GM19025 (cell line): Measurements from ENCODE around the gene TLE3.
A peak's percentile ranks its signal among the peaks of the same experiment; 100 is the strongest.

Experiments used
- ATAC-seq: cut with Tn5 transposase; IDR thresholded peaks from one replicate; pipeline ENCODE4 v1.9.1; 2021; ENCODE audit warnings: mild to moderate bottlenecking, low read depth, moderate library complexity; ENCODE audit not compliant: unreplicated experiment

Gene TLE3

DNA sequence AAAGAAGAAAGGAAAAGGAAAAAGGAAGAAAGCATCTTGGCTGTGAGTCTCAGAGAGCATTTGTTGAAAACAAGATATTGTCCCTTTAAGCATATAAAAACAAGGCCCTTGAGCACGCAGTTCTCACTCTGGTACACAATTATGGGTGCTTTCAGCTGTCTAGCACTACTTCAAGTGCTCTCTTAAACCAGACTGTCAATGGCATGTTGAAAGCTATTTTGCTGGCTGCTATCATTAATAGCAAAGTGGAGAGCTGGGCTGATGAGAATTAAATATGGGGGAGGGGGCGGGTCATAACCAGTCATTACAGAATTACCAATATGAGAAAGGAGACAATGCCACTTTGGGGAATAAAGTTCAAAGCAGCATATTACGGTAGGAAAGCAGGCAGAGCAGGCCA is 9.3 kb downstream of the TLE3 start:
- no peak for ATAC-seq

DNA sequence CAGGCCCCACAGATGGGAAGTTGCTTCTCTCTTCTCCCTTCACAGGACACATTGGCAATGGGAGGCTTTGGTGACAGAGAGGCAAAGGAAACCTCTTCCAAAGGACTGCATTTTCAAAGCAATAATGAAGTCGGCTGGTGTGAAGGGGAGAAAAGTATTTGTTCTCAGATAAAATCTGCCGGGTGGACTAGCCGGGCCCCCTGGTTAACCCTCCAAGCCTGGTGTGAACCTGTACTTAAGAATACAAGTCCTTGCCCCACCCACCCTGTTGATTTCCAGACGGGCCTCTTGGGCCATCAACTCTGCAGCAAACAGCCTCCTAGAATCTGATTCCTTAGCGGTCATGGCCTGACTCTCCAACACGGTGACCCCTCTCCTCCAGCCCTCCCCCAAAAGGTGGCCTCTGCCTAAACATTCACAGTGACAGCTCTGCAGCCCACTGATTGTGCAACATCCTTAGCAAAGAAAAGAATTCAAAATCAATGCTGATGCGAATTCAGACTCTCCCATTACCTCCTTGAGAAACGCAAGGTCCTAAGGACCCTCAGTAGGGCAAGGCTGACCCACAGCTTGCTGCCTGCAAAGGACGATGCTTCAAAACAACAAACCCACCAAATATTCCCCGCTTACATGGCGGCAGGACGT is 9.9 kb downstream of the TLE3 start:
- no peak for ATAC-seq

DNA sequence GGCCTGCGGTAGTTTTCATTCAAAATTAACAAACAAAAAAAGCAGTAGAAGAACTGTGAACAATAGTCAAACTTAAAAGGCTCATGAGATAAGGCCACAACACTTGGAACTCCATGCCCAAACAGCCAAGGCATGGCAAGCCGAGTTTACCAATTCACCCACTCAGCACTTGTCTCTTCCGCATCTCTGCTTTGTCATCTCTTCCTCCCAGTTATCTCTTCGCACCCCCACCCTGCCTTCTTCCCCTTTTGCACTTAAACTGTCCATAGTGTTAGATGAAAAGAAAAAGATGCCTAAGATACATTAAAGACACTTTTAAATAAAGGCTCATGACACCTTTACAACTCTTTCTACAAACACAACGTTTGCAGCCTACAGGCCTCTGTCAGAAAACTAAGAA is 11.1 kb downstream of the TLE3 start:
- ATAC-seq, result no peak

DNA sequence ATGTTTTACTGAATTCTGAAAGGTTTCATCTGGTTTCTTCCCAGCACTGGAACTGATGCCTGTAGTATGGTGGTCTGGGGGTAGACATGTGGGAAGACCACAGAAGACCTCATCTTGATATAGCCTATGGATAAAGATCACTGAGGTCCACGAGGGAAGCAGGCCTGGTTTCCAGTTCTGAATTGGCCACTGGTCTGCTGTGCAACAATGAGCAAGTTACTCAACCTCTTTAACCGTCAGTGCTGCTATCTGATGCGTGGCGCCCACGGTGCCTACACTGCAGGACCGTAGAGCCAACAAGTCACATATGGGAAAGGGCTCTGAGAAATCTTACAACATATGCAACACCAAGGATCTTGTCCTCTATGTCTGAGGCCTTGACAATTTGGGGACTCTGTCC is 13.3 kb downstream of the TLE3 start:
- no peak for ATAC-seq

DNA sequence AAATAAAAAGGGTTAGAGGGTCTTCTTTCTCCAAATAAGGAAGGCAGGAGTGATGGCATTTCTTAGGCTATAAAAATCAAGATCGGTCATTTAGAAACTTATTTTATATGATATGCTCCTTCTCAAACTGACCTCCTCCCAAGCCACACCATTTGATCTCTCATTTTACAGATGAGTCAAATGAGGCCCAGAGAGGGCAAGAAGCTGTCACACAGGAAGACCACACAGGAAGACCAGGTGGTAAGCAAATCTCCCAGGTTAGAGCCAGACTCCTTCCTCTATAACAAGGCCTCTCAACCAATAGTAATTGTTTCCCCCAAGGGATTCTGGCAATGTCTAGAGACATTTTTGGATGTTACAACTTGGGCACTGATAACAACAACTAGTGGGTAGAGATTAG is 13.8 kb downstream of the TLE3 start:
- peak; percentile 58 for ATAC-seq

DNA sequence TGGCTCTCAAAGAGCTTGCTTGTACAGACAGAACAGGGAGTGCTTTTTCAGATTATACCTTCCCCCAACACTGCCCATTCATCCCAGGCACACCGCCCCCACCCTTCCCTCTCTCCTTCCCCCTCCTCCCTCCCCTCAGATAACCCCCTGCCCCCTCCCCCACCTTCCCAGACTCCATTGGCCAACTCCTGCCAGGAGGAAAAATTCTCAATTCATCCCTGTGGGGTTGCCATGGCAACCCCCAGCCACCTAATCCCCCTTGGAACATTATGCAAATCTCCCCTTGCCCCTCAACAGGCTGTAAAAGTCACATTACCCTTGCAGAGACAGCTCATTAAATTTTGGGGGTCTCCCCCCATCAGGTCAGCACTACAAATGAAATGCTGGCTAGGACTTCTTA is 14.3 kb downstream of the TLE3 start:
- no peak for ATAC-seq

DNA sequence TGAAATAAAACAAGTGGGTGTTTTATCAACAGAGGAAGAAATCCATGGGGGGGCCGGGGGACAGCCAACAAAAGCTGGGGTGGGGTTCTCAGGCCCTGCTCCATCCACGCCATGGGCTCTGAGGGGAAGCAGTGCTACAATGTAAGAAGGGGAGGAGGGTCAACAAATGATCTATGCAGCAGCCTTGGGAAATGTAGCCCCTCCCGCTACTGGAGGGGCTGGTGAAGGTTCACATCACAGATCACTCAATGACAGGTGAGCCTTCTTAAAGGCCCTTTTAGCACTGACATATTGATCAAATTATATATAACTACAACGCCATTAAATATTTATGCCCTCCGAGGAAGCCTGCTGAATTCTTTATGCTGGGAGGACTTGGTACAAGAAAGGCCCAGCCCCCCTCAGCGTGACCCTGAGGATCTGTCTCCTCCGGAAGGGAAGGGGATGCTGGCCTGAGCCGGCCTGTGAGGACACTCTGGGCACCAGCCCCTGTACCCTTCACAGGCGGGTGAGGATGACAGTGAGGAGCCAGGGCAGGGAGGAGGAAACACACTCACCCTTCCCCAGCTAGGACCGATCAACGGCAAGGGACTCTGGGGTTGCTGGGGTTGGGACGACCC is 15.3 kb downstream of the TLE3 start:
- ATAC-seq, result no peak

DNA sequence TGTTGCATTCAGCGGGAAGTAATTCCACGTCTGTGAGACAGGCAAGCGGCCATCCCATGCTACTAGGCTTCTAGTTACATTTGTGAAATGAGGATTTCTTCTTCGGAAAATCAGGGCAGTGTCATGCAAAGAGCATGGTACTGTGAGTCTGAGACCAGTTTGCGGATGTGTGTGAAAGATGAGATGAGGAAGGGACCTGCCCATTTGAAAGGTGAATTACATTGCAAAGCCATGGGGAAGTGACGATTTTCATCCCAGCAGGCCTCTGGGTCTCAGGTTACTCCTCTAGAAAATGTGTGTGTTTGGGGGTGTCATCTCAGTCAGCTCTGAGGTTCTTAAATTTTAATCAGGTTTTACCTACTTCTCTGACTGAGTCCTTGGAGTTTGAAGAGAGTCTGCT is 16.1 kb downstream of the TLE3 start:
- ATAC-seq, result no peak

DNA sequence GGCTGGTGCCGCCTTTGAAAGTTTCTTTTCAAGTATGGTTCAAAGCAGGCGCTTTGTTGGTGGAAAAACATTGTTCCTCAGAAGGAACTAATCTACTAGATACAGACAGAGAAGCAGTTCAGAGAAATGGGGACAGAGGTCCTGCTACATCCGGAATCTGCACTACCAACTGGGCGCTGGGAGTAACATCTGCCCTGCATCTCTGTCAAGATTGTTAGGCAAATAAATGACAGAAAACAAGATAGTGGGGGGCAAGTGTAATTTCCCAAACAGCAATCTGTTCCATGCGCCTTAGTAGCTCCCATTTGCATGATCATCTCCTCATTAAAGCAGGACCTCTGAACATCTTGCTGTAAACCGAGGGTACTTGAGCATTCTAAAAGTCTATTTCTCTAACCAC is 17.4 kb downstream of the TLE3 start:
- ATAC-seq, result no peak

DNA sequence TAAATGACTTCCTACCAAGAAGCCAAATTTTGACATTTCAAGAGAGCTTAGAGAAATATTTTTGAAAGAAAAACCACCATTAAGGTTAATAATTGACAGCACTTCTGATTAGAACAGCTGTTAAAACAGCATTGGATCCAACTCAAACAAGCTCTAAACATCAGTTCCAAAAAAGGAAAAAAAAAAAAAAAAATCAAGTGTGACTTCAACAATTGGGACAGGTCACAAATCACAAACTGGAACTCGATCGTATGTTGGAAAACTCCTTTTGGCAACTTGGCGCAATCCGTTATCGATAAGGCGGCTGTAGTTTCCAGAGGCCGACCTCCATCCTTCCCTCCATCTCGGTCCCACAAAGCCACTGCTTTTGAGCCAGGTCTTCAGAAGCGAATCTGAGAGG is 17.8 kb downstream of the TLE3 start:
- ATAC-seq, result no peak

DNA sequence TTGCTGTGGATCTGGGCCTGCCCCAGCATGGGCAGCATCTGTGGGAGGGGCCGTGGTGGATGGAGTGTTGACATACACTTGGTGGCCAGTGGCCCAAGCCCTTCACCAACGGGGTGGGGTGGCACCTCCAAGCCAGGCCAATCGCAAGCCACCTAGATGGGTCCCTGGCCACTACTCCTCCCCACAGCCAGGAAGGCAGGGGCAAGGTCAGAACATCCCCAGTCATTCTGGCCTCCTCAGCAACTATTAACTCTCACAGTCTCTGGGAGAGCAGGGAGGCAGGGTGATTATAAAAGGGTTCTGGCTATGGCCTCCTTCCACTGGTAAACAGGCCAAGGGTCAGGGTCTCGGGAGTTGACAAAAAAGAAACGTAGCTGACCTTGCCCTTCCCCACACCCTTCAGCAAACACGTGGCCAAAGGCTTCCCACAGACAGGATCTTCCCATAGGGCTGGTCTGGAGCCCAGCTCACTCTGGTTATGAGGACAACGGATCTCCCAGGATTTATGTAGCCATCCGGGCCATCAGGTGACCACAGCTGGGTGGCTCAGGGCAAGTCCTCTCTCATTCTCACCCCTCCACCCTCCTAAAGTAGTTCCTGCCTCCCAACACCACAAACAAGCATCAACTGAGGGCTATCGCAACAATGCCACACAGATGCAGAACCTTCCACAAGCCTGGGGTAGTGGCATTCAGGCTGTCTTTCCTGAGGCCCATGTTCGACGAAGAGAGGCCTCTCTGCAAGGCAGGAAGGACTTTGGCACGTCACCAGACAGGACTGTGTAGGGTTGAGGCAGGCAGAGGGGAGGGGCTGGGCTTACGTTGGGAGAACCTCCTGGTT is 18.9 kb downstream of the TLE3 start:
- ATAC-seq, result no peak

DNA sequence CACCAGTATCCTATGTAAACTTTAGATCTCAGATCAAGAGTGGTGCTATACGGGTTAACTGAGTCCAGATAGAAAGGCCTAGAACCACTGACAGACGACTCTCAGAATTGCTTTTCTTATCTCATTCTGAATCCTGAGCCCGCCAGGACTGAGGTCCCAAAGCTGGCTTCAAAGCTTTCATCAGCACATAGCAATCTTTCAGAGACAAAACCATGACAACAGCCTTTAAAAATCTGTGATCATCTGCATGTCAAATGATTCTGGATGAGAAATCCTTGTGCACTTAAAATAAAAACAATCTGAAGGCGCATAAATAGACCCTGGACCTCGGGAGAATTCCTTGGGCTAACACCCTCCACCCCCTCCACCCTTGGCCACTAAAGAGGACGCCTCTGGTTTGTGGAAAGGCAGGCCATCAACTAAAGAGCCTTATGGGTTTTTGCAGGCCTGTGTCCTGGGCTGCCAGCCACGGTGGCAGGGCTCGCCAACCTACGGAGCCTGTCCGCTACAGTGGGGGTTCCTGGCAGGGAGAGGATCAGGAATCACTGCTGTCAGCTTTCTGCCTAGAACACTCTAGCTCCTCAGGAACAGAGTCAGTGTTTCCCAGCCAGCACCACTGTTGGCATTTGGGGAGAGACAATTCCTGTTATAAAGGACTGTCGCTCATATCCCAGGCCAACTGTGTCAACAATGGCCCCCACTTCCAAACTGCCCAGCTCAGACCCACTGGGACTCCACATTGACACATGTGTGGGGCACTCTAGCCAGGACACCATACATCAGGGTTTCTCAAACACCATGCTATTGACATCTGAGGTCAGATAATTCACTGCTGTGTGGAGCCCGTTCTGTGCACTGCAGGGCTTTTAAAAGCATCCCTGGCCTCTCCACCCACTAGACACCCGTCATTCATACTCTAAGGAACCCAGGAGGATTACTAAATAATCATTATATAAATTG is 20.2 kb downstream of the TLE3 start:
- no peak for ATAC-seq

DNA sequence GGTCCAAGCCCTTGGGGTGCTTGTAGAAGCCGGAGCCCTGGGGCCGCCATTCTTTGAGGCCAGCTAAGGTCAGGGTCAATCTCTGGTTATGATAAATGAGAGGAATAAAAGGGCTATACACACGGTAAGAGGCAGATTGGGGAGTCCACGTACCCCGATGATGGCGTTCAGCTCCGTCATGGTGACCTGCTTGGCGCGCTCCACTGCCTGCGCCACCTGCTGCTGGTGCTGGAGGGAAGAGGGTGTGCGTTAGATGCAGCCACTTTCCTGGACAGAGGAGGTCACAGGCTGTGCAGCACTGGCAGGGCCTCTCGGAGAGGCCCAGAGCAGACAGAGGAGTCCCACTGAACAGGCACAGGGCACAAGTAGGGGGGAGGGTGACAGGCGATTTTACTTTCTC is 23.3 kb downstream of the TLE3 start:
- ATAC-seq, result no peak

DNA sequence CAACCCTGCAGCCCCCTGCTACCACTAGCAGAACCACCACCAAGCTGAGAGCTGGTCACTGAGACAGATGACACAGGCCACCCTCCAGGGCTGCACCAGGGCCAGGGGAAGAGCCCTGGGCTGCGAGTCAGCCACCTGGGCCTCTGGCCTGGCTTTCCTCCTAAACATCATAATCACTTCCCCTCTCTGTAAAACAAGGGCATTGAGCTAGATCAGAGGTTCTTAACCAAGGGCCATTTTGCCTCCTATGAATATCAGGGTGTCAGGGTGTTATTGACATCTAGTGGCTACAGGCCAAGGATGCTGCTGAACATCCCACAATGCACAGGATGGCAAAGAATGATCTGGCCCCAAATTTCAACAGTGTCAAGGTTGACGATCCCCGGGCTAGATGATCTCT is 25.2 kb downstream of the TLE3 start:
- no peak for ATAC-seq

DNA sequence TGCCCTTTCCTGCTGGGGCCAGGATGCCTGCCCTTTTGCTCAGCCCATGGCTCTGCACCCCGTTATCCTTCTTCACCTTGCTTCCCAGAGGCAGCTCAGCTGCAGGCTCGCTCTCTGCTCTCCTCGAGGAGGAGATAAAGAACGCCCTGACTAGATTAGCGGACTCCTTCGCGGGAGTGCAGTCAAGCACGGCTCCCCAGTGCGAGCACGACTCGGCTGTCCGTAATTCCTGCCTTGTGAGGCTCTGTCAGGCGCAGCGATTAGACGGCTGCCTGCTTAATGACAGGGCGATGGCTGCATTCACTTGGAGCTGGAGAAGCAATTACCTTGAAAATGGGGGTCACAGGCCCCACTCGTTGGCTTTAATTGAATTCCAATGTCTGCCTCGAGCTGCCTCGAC is 25.9 kb downstream of the TLE3 start:
- no peak for ATAC-seq

DNA sequence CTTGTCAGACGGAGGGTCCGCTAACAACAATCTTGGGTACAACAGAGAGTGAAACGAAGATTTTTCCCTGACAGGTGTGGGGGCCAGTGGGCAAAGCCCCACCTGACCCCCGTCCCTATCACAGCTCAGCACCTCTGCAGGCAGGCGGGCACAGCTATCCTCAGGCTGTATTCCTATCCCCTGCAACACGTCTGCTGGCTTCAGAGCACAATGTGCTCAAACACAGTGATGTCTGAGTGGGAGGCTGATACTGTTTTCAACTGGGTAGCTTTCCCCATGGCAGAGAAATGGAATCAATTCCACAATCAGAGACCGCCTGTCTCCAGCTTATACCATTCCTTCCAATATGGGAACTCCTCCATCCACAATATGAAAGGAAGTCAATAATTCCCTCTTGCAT is 28.0 kb downstream of the TLE3 start:
- ATAC-seq, result no peak

DNA sequence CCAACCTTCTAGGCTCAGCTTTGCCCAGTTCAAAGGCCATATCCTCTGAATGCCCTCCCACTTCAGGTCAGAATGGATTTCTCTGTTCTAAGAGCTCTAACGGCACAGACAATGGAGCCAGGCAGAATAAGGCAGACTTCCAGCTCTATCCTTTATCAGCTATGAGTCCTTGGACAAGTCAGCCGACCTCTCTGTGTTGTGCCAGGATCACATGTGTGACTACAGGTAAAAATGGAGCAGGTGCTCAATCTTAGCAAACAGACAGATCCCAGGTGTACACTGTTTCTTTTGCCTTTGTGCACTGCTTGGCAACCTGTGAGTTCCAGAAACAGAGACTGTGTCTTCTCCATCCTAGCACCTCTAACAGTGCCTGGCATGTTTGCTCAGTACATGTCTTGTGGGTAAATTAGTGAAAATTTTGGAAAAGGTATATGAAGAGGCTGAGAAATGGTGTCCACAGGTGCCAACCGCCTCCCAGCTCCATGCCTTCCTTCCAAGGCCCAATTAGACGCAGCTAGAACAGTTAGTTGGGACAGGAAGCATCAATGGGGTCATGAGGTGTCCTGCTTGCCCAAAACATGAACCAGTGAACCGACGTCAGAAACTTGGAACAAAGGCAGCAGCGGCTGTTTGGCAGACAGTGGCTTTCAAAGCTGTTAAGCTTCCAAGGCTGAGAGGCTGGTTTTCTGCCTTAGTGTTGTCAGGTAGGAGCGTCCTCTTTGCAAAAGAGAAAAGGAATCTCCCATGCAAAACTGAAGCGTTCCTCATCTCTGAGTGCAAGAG is 28.7 kb downstream of the TLE3 start:
- no peak for ATAC-seq

DNA sequence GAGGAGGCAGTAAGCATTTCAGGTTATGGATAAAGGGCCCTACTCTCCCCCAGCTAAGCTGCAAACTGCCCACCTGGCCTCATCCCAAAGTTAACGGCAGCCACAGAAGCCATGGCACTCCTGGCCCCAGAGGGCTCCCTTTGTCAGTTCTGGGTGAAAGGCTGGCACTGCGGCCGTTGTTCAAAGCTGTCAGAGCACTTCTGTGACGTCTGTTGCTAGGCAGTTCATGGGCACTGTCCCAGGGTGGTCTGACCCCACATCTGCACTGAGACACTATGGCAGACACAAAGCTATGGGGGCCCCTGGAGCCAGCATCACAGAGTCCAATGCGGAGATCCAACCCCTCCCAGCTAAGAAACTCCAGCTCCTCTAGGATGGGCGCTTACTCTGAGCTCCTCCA is 30.0 kb downstream of the TLE3 start:
- no peak for ATAC-seq

DNA sequence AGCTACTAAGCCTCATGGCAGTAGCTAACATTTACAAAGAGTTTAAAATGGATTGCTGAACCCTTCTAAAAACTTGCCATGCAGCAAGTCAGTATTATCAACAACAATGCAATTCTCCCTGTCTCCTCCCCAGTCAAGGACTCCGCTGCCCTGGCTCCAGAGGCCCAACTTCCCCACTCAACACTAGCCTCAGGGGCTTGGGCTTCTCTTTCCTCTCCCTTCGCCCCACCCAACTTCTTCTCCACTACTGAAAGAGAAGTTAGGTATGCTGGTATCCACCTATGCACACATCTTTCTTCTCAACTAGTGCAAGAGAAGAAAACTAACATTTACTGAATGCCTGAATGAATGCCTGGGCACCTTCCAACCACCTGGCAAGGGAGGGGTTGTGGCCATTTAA is 30.7 kb downstream of the TLE3 start:
- no peak for ATAC-seq

DNA sequence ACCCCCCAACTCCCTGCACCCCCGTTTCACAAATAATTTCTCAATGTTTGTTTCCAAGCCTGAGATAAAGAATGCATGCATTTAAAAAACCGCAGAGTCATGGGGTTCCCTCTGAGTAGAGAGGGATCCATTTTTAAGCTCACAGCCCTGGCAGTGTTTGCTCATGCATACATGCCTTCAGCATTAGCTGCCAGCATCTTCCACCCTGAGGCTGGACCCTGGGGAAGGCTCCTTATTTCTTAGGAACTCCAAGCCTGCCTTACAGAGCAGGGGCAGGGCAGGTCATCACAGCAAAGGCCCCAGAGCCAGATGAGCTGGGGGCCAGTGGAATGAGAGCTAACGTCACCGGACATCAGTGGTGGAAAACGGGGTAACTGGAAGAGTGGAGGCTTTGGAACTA is 31.3 kb downstream of the TLE3 start:
- no peak for ATAC-seq
